HEK293 (cell line): ENCODE data around the gene F10.

Experiments used
- CTCF ChIA-PET: fragments of 350-600 bp; formaldehyde crosslinking; extraction: SDS; loops from one replicate; lab custom pipeline; 2021; ENCODE audit warnings: antibody characterized with exemption; lab: Yijun Ruan, JAX
- POLR2A ChIA-PET: fragments of 300-600 bp; formaldehyde crosslinking; extraction: SDS; loops from one replicate; lab custom pipeline; 2020; ENCODE audit warnings: antibody characterized with exemption, inconsistent platforms; lab: Yijun Ruan, JAX
- H3K27ac ChIP-seq: fragments of 200-500 bp; sonication (Bioruptor generic); 2 replicates; pipeline ENCODE4 v1.5.1; 2014; ENCODE audit warnings: low read depth, low read length, control low read depth, inconsistent platforms; ENCODE audit errors: extremely low read depth
- H3K36me3 ChIP-seq, 2 experiments: fragments of 200-500 bp in 1 of 2; sonication (Bioruptor generic) in 1 of 2; 1 replicate in 1 of 2; 2 replicates in 1 of 2; pipeline ENCODE4 v1.5.1; 2014 to 2017; ENCODE audit warnings: inconsistent platforms in 2 of 2, low read length in 2 of 2; ENCODE audit not compliant: control insufficient read depth in 2 of 2, insufficient read depth in 1 of 2
- H3K4me1 ChIP-seq: fragments of 200-500 bp; sonication (Bioruptor generic); 2 replicates; pipeline ENCODE4 v1.5.1; 2014; ENCODE audit warnings: mild to moderate bottlenecking, low read length, inconsistent platforms; ENCODE audit not compliant: control insufficient read depth, insufficient read depth
- H3K4me3 ChIP-seq: 2 replicates; pipeline ENCODE4 v1.5.1; 2011; ENCODE audit warnings: low read depth, mild to moderate bottlenecking, control low read depth, low read length, moderate library complexity
- H3K9me3 ChIP-seq: fragments of 200-500 bp; sonication (Bioruptor generic); 2 replicates; pipeline ENCODE4 v1.5.1; 2014; ENCODE audit warnings: low read depth, low read length, inconsistent platforms; ENCODE audit not compliant: control insufficient read depth, insufficient read depth
- ZBTB20 ChIP-seq: fragments of 450-650 bp; formaldehyde crosslinking; IDR thresholded peaks from 2 replicates; pipeline ENCODE4 v1.5.1; 2016; ENCODE audit warnings: missing biosample characterization, missing genetic modification characterization
- ZNF132 ChIP-seq: fragments of 450-650 bp; formaldehyde crosslinking; IDR thresholded peaks from 2 replicates; pipeline ENCODE4 v1.5.1; 2017; ENCODE audit warnings: missing biosample characterization, missing genetic modification characterization, borderline replicate concordance
- ZNF133 ChIP-seq: fragments of 450-650 bp; formaldehyde crosslinking; IDR thresholded peaks from 2 replicates; pipeline ENCODE4 v1.5.1; 2016; ENCODE audit warnings: missing biosample characterization, missing genetic modification characterization
- ZNF184 ChIP-seq: fragments of 450-650 bp; IDR thresholded peaks from 2 replicates; pipeline ENCODE4 v1.5.1; 2018; ENCODE audit warnings: missing biosample characterization, mild to moderate bottlenecking, missing genetic modification characterization
- ZNF747 ChIP-seq: fragments of 450-650 bp; formaldehyde crosslinking; IDR thresholded peaks from 2 replicates; pipeline ENCODE4 v1.5.1; 2016; ENCODE audit warnings: missing biosample characterization, missing genetic modification characterization
- ZSCAN23 ChIP-seq: fragments of 450-650 bp; formaldehyde crosslinking; IDR thresholded peaks from 2 replicates; pipeline ENCODE4 v1.5.1; 2016; ENCODE audit warnings: missing biosample characterization, missing genetic modification characterization
- TF ChIP-seq, protein P1 (sequence below): fragments of 450-650 bp; formaldehyde crosslinking; IDR thresholded peaks from 2 replicates; pipeline ENCODE4 v1.5.1; 2016; ENCODE audit warnings: missing biosample characterization, missing genetic modification characterization, borderline replicate concordance
- TF ChIP-seq, protein P2 (sequence below): fragments of 450-650 bp; formaldehyde crosslinking; IDR thresholded peaks from 2 replicates; pipeline ENCODE4 v1.5.1; 2017; ENCODE audit warnings: missing biosample characterization, missing genetic modification characterization
- TF ChIP-seq, protein P3 (sequence below): fragments of 450-650 bp; formaldehyde crosslinking; IDR thresholded peaks from 2 replicates; pipeline ENCODE4 v1.5.0; 2017; ENCODE audit warnings: missing biosample characterization, missing genetic modification characterization, borderline replicate concordance
- TF ChIP-seq, protein P4 (sequence below): fragments of 450-650 bp; formaldehyde crosslinking; IDR thresholded peaks from 2 replicates; pipeline ENCODE4 v1.5.1; 2017; ENCODE audit warnings: missing biosample characterization, missing genetic modification characterization
- TF ChIP-seq, protein P5 (sequence below): fragments of 450-650 bp; formaldehyde crosslinking; IDR thresholded peaks from 2 replicates; pipeline ENCODE4 v1.5.1; 2016; ENCODE audit warnings: missing biosample characterization, missing genetic modification characterization, low read depth

Gene F10

DNA sequence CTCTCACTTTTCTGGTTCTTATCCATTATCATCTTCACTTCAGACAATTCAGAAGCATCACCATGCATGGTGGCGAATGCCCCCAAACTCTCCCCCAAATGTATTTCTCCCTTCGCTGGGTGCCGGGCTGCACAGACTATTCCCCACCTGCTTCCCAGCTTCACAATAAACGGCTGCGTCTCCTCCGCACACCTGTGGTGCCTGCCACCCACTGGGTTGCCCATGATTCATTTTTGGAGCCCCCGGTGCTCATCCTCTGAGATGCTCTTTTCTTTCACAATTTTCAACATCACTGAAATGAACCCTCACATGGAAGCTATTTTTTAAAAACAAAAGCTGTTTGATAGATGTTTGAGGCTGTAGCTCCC lies 2.8 kb upstream of the F10 start:
- TF ChIP-seq, protein P1, sequence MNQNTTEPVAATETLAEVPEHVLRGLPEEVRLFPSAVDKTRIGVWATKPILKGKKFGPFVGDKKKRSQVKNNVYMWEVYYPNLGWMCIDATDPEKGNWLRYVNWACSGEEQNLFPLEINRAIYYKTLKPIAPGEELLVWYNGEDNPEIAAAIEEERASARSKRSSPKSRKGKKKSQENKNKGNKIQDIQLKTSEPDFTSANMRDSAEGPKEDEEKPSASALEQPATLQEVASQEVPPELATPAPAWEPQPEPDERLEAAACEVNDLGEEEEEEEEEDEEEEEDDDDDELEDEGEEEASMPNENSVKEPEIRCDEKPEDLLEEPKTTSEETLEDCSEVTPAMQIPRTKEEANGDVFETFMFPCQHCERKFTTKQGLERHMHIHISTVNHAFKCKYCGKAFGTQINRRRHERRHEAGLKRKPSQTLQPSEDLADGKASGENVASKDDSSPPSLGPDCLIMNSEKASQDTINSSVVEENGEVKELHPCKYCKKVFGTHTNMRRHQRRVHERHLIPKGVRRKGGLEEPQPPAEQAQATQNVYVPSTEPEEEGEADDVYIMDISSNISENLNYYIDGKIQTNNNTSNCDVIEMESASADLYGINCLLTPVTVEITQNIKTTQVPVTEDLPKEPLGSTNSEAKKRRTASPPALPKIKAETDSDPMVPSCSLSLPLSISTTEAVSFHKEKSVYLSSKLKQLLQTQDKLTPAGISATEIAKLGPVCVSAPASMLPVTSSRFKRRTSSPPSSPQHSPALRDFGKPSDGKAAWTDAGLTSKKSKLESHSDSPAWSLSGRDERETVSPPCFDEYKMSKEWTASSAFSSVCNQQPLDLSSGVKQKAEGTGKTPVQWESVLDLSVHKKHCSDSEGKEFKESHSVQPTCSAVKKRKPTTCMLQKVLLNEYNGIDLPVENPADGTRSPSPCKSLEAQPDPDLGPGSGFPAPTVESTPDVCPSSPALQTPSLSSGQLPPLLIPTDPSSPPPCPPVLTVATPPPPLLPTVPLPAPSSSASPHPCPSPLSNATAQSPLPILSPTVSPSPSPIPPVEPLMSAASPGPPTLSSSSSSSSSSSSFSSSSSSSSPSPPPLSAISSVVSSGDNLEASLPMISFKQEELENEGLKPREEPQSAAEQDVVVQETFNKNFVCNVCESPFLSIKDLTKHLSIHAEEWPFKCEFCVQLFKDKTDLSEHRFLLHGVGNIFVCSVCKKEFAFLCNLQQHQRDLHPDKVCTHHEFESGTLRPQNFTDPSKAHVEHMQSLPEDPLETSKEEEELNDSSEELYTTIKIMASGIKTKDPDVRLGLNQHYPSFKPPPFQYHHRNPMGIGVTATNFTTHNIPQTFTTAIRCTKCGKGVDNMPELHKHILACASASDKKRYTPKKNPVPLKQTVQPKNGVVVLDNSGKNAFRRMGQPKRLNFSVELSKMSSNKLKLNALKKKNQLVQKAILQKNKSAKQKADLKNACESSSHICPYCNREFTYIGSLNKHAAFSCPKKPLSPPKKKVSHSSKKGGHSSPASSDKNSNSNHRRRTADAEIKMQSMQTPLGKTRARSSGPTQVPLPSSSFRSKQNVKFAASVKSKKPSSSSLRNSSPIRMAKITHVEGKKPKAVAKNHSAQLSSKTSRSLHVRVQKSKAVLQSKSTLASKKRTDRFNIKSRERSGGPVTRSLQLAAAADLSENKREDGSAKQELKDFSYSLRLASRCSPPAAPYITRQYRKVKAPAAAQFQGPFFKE (tag by site-specific recombination) = no peak
- TF ChIP-seq ZNF132 (tag by site-specific recombination) (no peak), ZNF184 (tag by site-specific recombination) (no peak), ZSCAN23 (tag by site-specific recombination) (no peak)
- TF ChIP-seq, protein P2, sequence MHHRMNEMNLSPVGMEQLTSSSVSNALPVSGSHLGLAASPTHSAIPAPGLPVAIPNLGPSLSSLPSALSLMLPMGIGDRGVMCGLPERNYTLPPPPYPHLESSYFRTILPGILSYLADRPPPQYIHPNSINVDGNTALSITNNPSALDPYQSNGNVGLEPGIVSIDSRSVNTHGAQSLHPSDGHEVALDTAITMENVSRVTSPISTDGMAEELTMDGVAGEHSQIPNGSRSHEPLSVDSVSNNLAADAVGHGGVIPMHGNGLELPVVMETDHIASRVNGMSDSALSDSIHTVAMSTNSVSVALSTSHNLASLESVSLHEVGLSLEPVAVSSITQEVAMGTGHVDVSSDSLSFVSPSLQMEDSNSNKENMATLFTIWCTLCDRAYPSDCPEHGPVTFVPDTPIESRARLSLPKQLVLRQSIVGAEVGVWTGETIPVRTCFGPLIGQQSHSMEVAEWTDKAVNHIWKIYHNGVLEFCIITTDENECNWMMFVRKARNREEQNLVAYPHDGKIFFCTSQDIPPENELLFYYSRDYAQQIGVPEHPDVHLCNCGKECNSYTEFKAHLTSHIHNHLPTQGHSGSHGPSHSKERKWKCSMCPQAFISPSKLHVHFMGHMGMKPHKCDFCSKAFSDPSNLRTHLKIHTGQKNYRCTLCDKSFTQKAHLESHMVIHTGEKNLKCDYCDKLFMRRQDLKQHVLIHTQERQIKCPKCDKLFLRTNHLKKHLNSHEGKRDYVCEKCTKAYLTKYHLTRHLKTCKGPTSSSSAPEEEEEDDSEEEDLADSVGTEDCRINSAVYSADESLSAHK (tag by site-specific recombination) = no peak
- TF ChIP-seq, protein P3, sequence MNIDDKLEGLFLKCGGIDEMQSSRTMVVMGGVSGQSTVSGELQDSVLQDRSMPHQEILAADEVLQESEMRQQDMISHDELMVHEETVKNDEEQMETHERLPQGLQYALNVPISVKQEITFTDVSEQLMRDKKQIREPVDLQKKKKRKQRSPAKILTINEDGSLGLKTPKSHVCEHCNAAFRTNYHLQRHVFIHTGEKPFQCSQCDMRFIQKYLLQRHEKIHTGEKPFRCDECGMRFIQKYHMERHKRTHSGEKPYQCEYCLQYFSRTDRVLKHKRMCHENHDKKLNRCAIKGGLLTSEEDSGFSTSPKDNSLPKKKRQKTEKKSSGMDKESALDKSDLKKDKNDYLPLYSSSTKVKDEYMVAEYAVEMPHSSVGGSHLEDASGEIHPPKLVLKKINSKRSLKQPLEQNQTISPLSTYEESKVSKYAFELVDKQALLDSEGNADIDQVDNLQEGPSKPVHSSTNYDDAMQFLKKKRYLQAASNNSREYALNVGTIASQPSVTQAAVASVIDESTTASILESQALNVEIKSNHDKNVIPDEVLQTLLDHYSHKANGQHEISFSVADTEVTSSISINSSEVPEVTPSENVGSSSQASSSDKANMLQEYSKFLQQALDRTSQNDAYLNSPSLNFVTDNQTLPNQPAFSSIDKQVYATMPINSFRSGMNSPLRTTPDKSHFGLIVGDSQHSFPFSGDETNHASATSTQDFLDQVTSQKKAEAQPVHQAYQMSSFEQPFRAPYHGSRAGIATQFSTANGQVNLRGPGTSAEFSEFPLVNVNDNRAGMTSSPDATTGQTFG (tag by site-specific recombination) = no peak
- ChIA-PET CTCF (interaction anchor here (0.5 kb wide), 1 partner anchor 84 kb away, joined by 3 read pairs; no protein-coding TSS in a partner anchor), POLR2A (interaction anchor here (0.6 kb wide), 1 partner anchor 179 kb away, joined by 3 read pairs; no protein-coding TSS in a partner anchor)
- no peak overlapping the region for H3K4me3 ChIP-seq
- no peaks in the 10 kb centered on the region for H3K9me3 ChIP-seq
- H3K4me1 ChIP-seq = no peaks in the 10 kb centered on the region
- no peaks in the 10 kb centered on the region for H3K36me3 ChIP-seq
- H3K27ac ChIP-seq = no peak overlapping the region

DNA sequence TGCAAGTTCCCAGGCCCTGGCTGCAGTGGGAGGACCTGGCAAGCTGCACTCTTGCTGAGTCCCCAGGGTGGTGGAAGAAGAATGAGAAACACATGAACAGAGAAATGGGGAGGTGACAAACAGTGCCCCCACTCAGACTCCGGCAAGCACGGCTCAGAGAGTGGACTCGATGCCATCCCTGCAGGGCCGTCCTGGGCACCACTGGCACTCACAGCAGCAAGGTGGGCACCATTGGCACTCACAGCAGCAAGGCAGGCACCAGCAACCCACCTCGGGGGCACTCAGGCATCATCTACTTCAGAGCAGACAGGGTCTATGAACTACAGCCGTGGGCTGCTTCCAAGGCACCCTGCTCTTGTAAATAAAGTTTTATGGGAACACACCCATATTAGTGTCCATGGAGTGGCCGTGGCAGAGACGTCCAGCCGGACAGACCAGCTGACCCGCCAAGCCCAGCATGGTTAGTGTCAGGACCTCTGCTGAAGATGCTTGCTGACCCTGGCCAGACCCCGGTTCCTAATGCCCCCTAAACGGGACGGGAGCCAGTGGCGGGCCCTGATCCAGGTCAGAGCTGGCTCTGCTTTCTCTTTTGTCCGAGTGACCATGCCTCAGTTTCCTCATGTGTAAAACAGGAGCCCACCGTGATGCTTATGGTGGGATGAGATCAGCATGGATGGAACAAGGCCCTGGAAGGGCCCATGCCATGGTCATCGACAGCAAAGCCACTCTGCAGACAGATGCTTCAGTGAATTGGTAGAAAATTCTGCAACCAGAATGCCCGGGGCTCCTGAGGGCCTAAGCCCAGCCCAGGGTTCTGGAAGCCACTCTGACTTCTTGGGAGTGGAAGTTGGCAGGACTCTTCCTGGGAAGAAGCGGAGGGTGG lies 2.1 kb upstream of the F10 start:
- ChIA-PET CTCF (no interaction called here), POLR2A (interaction anchor here (0.6 kb wide), 1 partner anchor 178 kb away, joined by 3 read pairs; no protein-coding TSS in a partner anchor)
- TF ChIP-seq ZBTB20 (tag by site-specific recombination) = no peak
- TF ChIP-seq, protein P4, sequence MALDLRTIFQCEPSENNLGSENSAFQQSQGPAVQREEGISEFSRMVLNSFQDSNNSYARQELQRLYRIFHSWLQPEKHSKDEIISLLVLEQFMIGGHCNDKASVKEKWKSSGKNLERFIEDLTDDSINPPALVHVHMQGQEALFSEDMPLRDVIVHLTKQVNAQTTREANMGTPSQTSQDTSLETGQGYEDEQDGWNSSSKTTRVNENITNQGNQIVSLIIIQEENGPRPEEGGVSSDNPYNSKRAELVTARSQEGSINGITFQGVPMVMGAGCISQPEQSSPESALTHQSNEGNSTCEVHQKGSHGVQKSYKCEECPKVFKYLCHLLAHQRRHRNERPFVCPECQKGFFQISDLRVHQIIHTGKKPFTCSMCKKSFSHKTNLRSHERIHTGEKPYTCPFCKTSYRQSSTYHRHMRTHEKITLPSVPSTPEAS = no peak
- no peak for TF ChIP-seq ZNF133 (tag by site-specific recombination)
- TF ChIP-seq, protein P1 (tag by site-specific recombination) = no peak
- TF ChIP-seq, protein P5, sequence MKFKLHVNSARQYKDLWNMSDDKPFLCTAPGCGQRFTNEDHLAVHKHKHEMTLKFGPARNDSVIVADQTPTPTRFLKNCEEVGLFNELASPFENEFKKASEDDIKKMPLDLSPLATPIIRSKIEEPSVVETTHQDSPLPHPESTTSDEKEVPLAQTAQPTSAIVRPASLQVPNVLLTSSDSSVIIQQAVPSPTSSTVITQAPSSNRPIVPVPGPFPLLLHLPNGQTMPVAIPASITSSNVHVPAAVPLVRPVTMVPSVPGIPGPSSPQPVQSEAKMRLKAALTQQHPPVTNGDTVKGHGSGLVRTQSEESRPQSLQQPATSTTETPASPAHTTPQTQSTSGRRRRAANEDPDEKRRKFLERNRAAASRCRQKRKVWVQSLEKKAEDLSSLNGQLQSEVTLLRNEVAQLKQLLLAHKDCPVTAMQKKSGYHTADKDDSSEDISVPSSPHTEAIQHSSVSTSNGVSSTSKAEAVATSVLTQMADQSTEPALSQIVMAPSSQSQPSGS (tag by site-specific recombination) = no peak
- TF ChIP-seq ZNF747 (tag by site-specific recombination) = no peak

More for the DNA sequence above, 2.1 kb upstream of the F10 start:
- H3K4me1 ChIP-seq = no peaks in the 10 kb centered on the region
- H3K4me3 ChIP-seq = no peak overlapping the region
- H3K36me3 ChIP-seq = no peaks in the 10 kb centered on the region
- H3K27ac ChIP-seq = no peak overlapping the region
- H3K9me3 ChIP-seq = no peaks in the 10 kb centered on the region
